HG03521 (cell line): Measurements from ENCODE around the gene TMEM109.

Source experiments
- ATAC-seq: cut with Tn5 transposase; IDR thresholded peaks from one replicate; pipeline ENCODE4 v1.9.1; 2021; ENCODE audit warnings: mild to moderate bottlenecking, moderate library complexity; ENCODE audit not compliant: unreplicated experiment

The TMEM109 gene

DNA sequence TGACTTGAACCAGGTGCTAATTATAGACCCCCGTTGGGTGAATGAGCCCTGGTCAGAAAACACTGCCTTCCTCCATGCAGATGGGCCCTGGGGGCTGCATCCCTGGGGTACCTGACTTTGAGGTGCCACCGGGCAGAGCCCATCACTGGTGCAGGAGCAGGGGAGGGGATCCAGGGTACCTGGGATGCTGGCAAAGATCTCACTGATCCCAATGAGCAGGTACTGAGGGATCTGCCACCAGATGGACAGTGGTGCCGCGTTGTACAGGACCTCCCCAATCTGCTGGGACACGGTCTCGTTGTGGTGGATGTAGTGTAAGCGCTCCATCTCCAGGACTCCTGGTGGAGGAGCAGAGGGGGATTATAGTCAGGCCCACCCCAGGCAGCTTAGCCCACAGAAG, 25.3 kb downstream of the TMEM109 start:
- ATAC-seq = no peak

DNA sequence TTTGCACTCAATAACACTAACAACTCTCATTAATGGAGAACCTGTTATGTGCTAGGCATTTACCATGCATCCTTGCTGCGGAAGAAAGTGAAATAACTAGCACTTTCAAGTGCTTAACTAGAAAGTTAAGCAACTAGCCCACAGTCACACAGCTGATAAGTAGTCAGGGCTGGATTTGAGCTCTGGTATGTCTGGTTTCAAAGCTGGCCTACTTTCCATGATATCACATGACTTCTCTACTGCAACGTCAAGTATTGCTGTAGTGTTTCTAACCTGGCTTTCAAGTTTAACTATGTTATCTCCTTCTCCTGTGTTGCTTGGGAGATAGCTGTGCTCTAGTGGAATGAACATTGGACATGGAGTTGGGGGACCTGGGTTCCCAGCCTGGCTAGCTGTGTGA, 25.9 kb downstream of the TMEM109 start:
- no peak for ATAC-seq

DNA sequence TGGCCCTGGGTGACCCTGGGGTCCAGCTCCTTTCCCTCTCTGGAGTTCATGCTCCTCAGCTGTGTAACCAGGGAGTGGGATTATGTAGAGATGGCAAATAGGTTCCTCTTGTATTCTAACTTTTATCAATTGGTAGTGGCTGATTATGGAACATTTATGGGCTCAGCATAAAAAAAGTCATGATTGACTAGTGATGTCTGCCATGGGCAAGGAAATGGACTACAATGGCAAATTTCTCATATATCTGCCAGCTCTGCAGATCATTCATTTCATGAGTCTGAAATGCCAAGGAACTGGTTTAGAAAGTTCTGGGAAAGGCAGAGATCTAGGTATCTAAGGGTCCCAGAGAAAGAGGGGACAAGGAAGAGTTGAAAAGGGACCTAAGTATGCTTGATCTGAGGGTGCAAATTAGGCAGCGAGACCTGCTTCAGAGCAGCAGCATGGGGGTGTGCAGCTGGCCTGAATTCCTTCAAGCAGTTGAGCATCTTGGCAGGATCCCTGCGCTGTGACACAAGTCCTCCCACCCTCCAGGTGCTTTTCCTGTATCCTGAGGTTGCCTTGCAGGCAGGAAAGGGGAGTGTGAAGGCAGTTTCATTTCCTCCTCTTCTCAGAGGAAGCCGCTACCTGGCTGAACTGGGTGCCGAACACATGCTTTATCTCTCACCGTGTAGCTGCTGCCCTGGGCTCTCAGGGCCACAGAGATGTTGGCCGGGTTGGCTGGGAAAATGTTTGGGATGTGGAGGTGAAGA, 27.6 kb downstream of the TMEM109 start:
- no peak for ATAC-seq

DNA sequence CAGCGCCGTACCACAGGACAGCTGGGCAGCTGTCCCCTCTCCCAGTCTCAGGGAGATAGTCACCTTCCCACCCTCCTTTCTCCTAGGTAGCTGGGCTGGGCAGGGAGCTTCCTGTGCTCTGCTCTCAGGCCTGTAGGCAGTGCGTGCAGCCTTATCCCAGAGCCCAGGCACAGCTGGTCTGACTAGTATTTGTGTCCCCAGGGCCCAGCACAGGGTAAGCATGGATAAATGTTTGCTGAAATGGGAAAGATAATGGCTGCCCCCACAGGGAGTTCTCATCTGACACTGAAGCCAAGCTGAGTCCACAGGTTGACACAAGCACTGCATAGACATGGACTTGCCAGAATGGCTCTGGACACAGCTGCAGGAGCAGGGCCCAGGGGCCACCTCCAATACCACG, 28.3 kb downstream of the TMEM109 start:
- ATAC-seq = no peak

DNA sequence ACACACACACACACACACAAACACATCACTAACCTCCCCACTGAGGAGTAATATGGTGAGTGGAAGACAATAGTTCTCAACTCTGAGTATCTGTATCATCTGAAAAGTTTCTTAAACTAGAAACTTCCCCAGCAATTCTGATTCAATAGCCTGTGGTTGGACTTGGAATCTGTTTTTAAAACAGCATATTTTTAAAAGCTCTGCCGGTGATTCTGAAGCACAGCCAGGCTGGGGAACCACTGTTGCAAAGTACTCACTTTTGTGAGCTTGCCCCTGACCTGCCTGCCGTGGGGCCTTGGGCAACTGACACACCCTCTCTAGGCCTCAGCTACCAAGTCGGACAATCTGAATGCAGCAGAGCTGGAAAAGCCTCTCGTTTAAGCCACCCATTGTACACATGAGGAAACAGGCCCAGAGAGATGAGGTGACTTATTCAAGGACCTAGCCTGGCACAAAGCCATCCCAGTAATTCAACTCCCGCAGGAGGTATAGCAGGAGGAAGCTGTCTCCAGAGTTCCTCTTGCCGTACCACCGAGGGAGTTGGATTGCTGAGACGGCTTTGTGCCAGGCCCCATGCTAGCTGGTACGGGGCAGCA, 29.1 kb downstream of the TMEM109 start:
- no peak for ATAC-seq

DNA sequence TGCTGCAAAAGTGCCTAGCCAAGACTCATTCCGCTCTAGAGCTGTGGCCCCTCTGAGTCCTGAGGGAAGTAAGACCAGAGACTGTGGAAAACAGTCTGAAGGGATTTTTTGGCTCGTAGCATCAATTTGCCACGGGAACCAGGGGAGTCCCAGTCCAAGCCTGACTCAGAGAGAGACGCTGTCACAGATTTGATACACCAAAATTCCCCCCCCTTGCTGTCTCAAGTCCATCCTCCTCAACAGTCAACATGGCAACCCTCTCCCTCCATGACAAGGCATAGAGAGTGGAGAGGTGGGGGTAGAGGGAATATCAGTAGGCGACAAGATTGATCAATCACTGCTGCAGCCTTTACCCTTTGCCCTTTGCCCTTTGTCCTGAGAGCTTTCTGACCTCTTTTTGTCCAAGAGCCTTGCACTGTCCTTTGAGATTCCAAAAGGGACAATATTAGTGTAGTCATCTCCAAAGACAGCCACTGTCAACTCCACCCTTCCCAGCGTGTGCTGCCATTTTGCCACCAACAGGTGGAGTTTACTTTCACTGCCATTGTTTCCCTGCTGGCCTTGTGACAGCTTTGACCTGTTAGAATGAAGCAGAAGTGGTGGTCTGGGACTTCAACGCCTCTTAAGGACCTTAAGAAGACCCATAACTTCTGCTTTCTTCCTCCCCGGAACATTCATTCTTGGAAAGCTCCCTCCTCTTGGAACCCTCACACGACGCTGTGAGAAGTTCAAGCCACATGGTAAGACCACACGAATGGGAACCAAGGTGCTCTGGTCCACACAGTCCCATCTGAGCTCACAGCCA, 30.7 kb downstream of the TMEM109 start:
- ATAC-seq = no peak

DNA sequence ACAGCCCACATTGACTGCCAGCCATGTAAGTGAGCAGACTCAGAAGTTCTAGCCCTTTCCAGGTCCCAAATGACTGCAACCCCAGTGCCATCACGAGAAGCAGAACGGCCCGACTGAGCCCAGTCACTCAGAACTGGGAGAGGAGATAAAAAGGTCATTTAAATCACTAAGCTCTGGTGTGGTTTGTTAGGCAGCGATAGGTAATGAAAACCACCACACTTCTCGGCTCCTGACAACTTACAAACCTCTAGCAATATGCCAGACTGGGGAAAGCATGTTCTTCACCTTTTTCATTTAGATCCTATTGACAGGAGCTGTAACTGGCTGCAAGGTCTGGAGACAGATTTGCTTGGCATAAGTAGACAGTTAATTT, 31.3 kb downstream of the TMEM109 start:
- no peak for ATAC-seq

DNA sequence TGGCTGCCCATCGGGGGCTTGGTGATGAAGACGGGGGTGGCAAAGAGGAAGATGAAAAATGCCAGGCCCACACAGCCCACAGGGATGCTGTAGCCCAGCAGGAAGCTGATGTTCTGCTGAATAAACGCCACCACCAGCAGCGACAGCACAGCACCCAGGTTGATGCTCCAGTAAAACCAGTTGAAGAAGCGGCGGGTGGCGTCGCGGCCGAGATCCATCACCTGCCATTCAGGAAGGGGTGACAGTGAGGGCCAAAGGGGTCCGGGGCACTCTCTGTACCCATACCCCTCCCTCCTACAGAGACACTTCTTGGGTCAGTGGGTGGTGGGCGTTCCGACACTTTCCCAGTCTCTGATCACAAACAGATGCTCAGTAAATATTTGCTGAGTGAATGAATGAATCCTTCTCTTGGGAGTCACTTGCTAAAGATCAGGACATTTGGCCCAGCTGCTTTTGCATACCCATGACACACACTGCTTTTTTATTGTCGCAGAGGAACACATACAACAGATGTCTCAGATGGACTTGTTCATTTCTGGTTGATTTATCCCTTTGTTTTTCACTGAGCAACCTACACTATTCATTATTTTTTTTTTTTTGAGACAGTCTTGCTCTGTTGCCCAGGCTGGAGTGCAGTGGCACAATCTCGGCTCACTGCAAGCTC, 32.8 kb downstream of the TMEM109 start:
- no peak for ATAC-seq

DNA sequence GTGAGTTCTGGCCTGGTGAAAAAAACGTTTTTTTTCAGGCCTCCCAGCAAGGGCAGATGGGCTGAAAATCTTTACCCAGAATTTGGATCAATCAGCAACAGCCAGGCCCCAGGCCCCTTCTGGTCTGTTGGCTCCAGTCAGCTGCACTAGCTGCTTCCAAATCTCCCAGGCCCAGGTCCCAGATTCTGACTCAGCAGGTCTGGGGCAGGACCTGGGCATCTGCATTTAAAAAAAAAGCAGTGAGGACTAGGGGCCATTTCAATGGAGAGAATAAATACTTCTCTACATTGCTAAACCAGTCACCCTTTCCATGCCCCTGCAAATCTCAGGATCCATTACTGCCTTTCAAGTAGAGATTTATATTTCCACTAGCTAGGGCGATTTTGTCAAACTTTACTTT, 33.7 kb downstream of the TMEM109 start:
- no peak for ATAC-seq

DNA sequence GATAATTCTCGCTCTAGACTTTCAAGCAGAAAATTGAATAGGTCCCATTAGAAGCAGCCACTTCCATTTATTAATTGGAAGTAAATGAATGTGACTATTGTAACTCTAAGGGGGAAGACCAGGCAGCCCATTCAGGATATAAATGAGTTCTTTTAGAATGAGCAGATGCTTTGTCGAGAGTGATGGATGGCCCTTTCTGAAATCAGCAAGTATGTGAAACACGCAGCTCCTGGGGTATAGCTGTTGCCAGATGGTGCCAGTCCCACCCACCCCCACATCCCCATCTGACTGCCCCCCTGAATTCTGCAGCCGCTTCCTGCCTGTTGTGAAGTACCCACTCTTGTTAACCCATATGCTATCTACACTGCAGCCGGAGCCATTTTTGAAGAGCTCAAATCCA, 34.3 kb downstream of the TMEM109 start:
- no peak for ATAC-seq

DNA sequence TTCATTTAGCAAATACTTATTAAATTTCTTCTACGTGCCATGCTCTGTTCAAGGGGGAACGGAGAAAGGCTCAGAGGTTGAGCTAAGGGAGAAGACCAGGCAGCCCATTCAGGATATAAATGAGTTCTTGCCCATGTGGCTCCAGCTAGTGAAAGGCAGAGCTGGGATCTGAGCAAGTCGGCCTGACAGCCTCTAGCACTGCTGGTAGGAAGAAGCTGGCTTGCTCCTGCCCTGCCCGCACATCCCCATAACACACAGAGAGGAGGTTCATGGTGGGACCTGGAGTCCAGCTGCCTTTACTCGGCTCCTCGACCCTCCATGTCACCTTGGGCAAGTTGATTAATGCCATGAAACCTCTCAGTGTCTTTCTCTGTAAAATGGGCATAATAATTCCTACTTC, 36.1 kb downstream of the TMEM109 start:
- no peak for ATAC-seq

DNA sequence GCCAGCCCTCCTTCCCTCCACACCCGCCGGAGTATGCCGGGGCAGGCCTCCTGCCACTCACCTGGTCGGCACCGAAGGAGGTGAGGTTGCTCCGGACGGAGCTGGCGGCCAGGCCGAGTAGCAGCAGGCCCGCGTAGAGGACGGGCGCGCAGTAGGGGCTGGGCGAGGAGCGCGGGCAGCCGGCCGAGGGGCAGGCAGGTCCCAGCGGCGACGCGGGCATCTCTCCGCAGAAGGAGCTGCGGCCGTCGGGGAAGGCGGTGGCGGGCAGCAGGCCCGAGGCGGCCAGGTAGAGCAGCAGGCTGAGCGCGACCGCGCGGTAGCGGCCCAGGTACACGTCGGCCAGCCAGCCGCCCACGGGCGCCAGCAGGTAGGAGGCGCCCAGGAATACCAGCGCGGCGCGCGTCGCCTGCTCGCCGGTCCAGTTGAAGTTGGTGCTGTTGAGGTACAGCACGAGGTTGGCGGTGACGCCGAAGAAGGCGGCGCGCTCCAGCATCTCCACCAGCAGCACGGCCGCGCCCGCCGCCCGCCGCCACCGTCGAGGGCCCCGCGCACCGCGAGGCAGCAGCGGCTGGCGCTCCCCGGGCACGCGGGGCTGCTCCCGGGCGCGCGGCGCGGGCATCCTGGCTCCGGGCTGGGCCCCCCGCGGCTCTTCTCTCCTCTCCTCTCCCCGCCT, 37.1 kb downstream of the TMEM109 start:
- ATAC-seq = no peak

DNA sequence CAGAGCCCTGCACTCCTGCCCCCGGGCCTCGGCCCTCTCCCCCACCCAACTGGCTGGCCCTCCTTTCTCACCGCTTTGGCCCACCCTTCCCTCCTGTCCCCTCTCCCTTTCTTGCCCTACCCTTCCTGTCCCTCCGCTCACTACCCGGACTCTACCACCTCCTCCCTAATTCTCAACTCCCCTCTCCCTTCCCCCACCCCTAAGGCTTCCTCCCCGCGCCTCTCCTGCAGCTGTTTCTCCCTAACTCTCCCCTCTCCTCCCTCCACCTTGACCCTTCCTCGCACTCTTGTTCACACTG, 37.6 kb downstream of the TMEM109 start:
- no peak for ATAC-seq

DNA sequence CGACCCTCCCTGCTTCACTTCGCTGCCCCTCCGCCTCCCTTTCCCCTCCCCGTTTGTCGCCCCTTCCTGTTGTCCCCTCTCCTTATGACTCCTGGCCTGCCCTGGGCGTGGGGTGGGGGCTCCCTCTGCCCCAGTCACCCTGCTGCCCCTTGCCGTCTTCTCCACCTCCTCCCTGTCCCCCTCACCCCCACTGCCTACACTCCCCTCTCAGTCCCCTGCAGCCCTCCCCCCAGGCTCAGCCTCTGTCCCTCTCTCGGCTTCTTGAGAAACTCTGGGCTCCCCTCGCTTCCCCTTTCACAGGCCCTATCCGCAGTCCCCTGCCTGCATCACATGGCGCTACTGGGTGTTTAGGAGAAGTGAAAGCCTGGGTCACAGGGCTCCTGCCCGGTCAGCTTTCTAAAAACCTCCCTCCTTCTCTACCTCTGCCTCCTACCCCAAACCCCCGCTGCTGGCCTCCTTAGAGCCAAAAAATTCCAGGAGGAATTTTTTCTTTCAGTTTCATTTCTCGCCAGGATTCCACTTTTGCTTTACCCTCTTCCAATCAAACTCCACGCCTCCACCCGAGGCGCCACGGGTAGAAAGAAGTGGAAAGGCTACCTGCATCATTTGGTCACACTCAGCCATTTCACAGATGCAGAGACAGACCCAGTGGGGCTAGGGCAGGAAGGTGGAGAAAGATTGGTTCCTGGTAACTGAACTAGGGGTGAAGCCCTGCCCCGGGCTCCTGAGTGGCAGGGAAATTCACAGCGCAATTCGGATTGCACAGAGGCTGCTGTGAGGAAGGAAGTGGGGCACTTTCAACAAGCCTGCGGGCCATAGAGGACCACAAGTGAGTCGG, 38.2 kb downstream of the TMEM109 start, which contains the start of gene SLC15A3:
SLC15A3 (minus strand) TSS at position 273 of the 838 bp plus-strand sequence. CDS start 625 bp downstream, outside the sequence.
- peak; percentile 76 for ATAC-seq

DNA sequence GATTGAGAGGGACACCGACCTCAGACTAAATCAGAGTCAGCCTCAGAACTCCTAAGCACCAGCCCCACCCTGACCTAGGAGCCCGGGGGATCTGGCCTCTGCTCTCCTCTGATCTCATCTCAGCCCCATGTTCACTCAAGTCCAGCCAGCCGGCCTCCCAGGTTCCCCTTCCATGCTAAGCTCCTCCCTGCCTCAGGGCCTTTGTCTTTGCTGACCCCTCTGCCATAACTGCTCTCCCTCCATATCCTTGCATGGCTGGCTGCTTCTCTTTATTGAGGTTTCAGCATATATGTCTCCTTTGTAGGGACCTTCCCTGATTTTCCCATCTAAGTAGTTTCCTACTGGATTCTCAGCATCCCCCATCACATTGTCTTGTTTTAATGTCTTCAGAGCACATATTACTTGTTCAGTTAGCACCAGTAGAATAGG, 38.8 kb downstream of the TMEM109 start:
- ATAC-seq = no peak

DNA sequence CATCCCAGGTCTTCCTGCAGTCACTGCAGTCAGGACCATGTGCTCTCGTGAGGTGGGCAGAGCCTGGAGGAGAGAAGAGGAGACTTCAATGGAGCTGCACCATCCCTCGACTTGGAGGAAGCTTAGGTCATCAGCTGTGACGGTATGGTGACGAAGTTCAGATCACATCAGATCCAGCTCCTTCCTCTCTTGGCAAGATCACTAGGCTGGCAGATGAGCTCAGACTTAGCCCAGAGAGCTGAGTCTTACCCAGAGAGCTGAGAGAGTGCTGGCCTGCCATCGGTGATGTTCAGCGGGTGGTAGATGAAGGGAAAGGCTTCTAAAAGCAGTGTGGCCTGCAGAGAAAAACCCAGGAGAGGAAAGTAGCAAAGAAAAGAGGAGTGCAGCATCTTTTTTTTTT, 39.8 kb downstream of the TMEM109 start:
- ATAC-seq = no peak

DNA sequence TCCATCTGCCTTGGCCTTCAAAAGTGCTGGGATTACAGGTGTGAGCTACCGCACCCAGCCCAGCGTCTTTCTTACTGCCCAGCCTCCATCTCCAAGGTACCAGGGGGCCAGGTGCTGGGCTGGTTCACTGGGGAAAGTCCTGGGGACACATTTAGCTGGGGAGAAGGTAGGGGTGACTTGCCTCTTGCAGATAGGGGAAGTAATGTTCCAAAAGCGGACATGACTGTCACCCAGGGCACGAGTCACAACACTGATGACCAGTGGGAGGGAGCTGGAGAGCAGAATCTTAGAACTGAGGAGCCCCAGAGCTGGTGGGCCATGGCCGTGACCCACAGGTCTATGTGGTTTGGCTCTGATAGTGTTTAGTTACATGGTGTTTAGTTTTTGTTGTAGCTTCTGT, 40.5 kb downstream of the TMEM109 start:
- no peak for ATAC-seq

DNA sequence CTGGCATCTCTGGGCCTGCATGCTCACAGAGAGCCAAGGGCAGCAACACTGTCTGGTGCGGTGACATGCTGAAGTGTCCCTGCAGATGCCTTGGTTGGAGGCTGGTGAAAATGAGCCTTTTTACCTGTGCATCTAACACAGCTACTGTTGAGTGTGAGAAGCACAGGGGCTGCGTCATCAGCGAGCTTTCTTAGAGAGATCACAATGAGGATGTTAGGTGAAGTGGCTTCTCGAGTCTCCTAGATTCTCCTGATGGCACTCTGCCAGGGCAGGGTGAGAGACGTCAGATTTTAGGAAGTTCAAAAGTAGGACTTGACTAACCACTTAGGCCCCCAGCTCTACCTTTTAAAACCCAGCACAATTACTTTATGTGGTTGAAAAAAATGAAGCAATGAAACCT, 41.6 kb downstream of the TMEM109 start:
- no peak for ATAC-seq

DNA sequence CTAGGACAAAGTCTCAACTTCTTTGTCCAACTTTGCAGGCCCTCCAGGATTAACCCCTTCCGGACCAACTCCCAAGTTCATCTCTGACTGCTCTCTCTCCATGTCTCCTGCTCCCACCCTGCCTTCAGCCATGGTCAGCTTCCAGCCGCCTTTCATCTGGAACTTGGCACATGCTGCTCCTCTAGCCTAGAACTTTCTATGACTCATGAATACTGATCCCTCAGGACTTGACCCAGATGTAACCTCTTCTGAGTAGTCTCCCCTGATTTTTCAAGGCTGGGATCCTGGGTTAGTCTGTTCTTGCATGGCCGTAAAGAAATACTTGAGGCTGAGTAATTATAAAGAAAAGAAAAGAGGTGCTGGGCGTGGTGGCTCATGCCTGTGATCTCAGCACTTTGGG, 43.2 kb downstream of the TMEM109 start:
- no peak for ATAC-seq

DNA sequence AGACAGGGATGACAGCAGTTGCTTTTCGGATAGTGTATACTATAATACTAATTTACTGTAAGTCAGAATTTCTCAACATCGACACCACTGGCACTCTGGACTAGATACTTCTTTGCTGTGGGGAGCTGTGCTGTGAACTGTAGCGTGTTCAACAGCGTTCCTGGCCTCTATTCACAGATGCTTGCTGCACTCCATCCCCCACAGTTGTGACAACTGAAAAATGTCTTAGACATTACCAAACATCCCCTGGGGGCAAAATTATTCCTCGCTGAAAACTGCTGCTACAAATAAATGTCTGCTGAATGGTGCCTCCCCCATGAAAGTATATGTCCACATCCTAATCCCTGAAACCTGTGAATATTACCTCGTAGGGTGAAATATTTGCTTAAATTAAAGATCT, 45.5 kb downstream of the TMEM109 start:
- no peak for ATAC-seq
